H1 (cell line): ENCODE measurements around the gene RAPH1. TPM values are rescaled to one million over a fixed set of nuclear protein-coding genes. Genes with fewer than 3 reads are reported as not detected.

Experiments used
- ATF2 ChIP-seq: IDR thresholded peaks from 2 replicates; pipeline ENCODE4 v1.6.1; 2012; ENCODE audit warnings: low read length, inconsistent platforms
- BCL11A ChIP-seq, 2 experiments: IDR thresholded peaks; one replicate each; pipeline ENCODE4 v1.6.1; 2011; ENCODE audit warnings: low read depth in 2 of 2, low read length in 2 of 2, mild to moderate bottlenecking in 2 of 2
- KDM4A ChIP-seq: IDR thresholded peaks from one replicate; pipeline ENCODE4 v1.7.1; 2012; ENCODE audit warnings: low read depth, mild to moderate bottlenecking, moderate library complexity, low read length, inconsistent platforms; ENCODE audit not compliant: severe bottlenecking
- SIRT6 ChIP-seq: IDR thresholded peaks from one replicate; pipeline ENCODE4 v1.7.1; 2012; ENCODE audit warnings: low read length, inconsistent platforms
- TAF7 ChIP-seq: optimal IDR thresholded peaks from 2 replicates; pipeline ENCODE3; 2011; ENCODE audit warnings: low read depth, mild to moderate bottlenecking, inconsistent platforms, low read length, moderate library complexity, borderline replicate concordance
- polyA plus RNA-seq, 7 experiments: library from polyadenylated mRNA; depleted of rRNA in 3 of 7; stranded (reverse) in 5 of 7; unstranded in 2 of 7; fragments of >200 nt in 5 of 7; fragments of 200-250 nt in 2 of 7; gene quantifications; 1 replicate in 5 of 7; 2 replicates in 1 of 7; 4 replicates in 1 of 7; pipeline versions ENCODE4 v1.2.1 to v1.2.3, GENCODE V29; 2011 to 2013; ENCODE audit warnings: missing spikeins in 2 of 7, mixed read lengths in 2 of 7
- total RNA-seq: library from RNA; stranded (reverse); fragmentation: NEBNext Ultra II Directional; extraction: Animal tissue kit (Norgen Biotek cat#: 25700); gene quantifications from 2 replicates; pipeline ENCODE4 v1.2.1, GENCODE V29; 2021

RAPH1 gene
- total and polyA plus RNA-seq, 2 of the 8 experiments (the other 6 are each of a cell fraction or from before 2014, with no cell fraction given) = 3.8 to 27.4 TPM

GRCh38 chr2:203544402-203544801 is 9.3 kb upstream of the RAPH1 start (continued):
- no peak for TF ChIP-seq TAF7
- TF ChIP-seq SIRT6 = no peak
- no peak for TF ChIP-seq ATF2
- TF ChIP-seq BCL11A (IDR thresholded peaks at IDR 0.05; ENCODE audit: low read depth in 2 of 2, low read length in 2 of 2) = no peak
- no peak for TF ChIP-seq KDM4A
